ENCODE data around the gene XRCC5.

- no peak for TF ChIP-seq POLR2AphosphoS5 (IDR thresholded peaks at IDR 0.05; ENCODE audit: low read depth, low read length)
- no peak for TF ChIP-seq POLR2A (IDR thresholded peaks at IDR 0.05; ENCODE audit: low read depth, low read length)
Measured at GRCh38 chr2:216246766-216247165, 137.6 kb downstream of the XRCC5 start.

All from GM12891 (cell line).